AG04450 (cell line): ENCODE results near the gene GDPD3. TPM values are rescaled to one million over a fixed set of nuclear protein-coding genes. Genes with fewer than 3 reads are reported as not detected.

Experiments
- CTCF ChIA-PET: fragments of 300-600, 350-600 bp; formaldehyde crosslinking; extraction: SDS; loops from one replicate; lab custom pipeline; 2022; ENCODE audit warnings: antibody characterized with exemption, inconsistent platforms; lab: Charles Lee
- POLR2A ChIA-PET: fragments of 350-600 bp; formaldehyde crosslinking; extraction: SDS; loops from one replicate; lab custom pipeline; 2021; ENCODE audit warnings: antibody characterized with exemption, inconsistent platforms; lab: Yijun Ruan, JAX
- DNase-seq: peaks from one replicate; pipeline ENCODE4 v3.0.0-alpha.2; 2011; ENCODE audit warnings: low read depth, low spot score
- H3K27ac ChIP-seq: one replicate; pipeline ENCODE4 v1.5.1; 2012; ENCODE audit warnings: low read depth, low read length, control low read depth
- H3K27me3 ChIP-seq: one replicate; pipeline ENCODE4 v1.6.0; 2012; ENCODE audit warnings: low read length; ENCODE audit not compliant: control insufficient read depth, insufficient read depth
- H3K4me3 ChIP-seq: 2 replicates; pipeline ENCODE4 v1.5.1; 2011; ENCODE audit warnings: mild to moderate bottlenecking, low read depth, low read length, control low read depth
- H3K9me3 ChIP-seq: 2 replicates; pipeline ENCODE4 v1.5.1; 2012; ENCODE audit warnings: low read length; ENCODE audit not compliant: control insufficient read depth, insufficient read depth
- polyA plus RNA-seq: library from polyadenylated mRNA; depleted of rRNA; stranded (reverse); fragments of >200 nt; gene quantifications from 2 replicates; pipeline ENCODE4 v1.2.3, GENCODE V29; 2011; rRNA removed
- TF ChIP-seq, protein P1 (sequence below): IDR thresholded peaks from 2 replicates; pipeline ENCODE4 v1.5.1; 2011; ENCODE audit warnings: low read depth, low read length, control low read depth, inconsistent platforms

GDPD3 gene
- polyA plus RNA-seq, 1 experiment = 1.9 TPM

- DNase-seq = no peak
- TF ChIP-seq, protein P1, sequence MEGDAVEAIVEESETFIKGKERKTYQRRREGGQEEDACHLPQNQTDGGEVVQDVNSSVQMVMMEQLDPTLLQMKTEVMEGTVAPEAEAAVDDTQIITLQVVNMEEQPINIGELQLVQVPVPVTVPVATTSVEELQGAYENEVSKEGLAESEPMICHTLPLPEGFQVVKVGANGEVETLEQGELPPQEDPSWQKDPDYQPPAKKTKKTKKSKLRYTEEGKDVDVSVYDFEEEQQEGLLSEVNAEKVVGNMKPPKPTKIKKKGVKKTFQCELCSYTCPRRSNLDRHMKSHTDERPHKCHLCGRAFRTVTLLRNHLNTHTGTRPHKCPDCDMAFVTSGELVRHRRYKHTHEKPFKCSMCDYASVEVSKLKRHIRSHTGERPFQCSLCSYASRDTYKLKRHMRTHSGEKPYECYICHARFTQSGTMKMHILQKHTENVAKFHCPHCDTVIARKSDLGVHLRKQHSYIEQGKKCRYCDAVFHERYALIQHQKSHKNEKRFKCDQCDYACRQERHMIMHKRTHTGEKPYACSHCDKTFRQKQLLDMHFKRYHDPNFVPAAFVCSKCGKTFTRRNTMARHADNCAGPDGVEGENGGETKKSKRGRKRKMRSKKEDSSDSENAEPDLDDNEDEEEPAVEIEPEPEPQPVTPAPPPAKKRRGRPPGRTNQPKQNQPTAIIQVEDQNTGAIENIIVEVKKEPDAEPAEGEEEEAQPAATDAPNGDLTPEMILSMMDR = no peak
- H3K4me3 ChIP-seq = peak overlapping the region; percentile 74
- ChIA-PET POLR2A (no interaction called here), CTCF (interaction anchor here (1.2 kb wide), 1 partner anchor 8 kb away, joined by 4 read pairs; no protein-coding TSS in a partner anchor)
- H3K27ac ChIP-seq = peak overlapping the region; percentile 96
- no peaks in the 10 kb centered on the region for H3K27me3 ChIP-seq
- H3K9me3 ChIP-seq = peaks cover 6% of the 10 kb centered on the region; the same call in 1 of the 2 replicates
These were observed 50.0 kb downstream of the GDPD3 start for GRCh38 chr16:30063278-30063892.

DNA sequence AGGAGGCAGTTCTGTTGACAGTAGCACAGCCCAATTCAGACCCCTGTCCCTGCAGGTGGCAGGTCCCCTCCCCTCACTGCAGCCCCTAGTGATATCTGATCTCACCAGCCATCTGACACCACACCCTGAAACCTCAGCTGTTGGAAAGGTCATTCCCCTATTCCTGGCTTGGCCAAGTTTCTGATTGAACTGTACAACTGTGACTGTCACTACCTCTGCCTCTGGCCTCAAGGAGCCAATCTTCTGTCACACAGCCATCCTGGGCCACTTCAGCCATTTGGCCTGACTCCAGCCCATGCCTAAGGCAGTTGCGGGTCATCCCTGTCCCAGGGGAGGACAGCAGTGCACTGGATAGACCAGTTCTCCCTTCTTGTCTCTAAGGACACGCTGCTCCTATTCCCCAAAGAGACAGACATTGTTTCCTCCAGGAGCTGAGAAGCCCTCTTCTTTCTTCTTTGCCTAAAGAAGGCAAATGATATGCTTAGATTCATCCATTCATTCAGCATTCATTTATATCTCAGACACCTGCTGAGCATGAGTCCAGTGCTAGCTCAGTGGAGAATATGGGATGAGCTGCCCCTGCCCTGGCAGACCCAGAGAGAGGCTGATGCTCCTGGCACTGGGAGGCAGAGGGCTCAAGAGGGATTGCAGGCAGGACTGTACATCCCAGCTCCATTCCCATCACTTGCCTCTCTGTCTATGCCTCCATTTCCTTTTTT, 52.3 kb downstream of the GDPD3 start:
- CTCF ChIA-PET = no interaction called here
- H3K27ac ChIP-seq = no peak overlapping the region
- POLR2A ChIA-PET = no interaction called here

GRCh38 chr16:30060346-30060745, 53.0 kb downstream of the GDPD3 start:
- Histone ChIP-seq H3K9me3 (no peaks in the 10 kb centered on the region), H3K27me3 (no peaks in the 10 kb centered on the region), H3K27ac (no peak overlapping the region), H3K4me3 (no peak overlapping the region)
- POLR2A ChIA-PET = no interaction called here
- no peak for DNase-seq
- TF ChIP-seq, protein P1 = no peak
- CTCF ChIA-PET = no interaction called here

More for the DNA sequence above, 52.3 kb downstream of the GDPD3 start:
- Histone ChIP-seq H3K4me3 (no peak overlapping the region), H3K27me3 (no peaks in the 10 kb centered on the region), H3K9me3 (peaks cover 4% of the 10 kb centered on the region; the same call in 1 of the 2 replicates)
- TF ChIP-seq, protein P1 = no peak
- DNase-seq = no peak

- no peak overlapping the region for H3K4me3 ChIP-seq
- ChIA-PET CTCF (interaction anchor here (0.6 to 1.6 kb wide), 6 partner anchors 9 to 377 kb away, joined by 3 to 6 read pairs (median 4); partner anchors contain the start of genes ALDOA and TBX6), POLR2A (interaction anchor here (2.5 kb wide), 1 partner anchor 10 kb away, joined by 19 read pairs; the partner anchor contains the start of gene ALDOA)
- no peaks in the 10 kb centered on the region for H3K27me3 ChIP-seq
- no peak overlapping the region for H3K27ac ChIP-seq
- DNase-seq = no peak
- H3K9me3 ChIP-seq = no peaks in the 10 kb centered on the region; the same call in 1 of the 2 replicates
- TF ChIP-seq, protein P1 = peak; percentile 46; the same call in 1 of the 2 replicates
These were observed 58.3 kb downstream of the GDPD3 start for GRCh38 chr16:30054959-30055553.

Other genes with a start within 250 kb of the GDPD3 start
- 5.0 and 6.8 TPM in 2 replicates for gene SEZ6L2, start 214.0 kb downstream of the GDPD3 start, polyA plus RNA-seq
- gene ASPHD1, start 213.0 kb downstream of the GDPD3 start, polyA plus RNA-seq = 3.5 and 4.6 TPM in 2 replicates
- 7.4 and 8.8 TPM in 2 replicates for gene KCTD13, start 187.3 kb downstream of the GDPD3 start, polyA plus RNA-seq
- 88.6 and 107 TPM in 2 replicates for gene TMEM219, start 151.5 kb downstream of the GDPD3 start, polyA plus RNA-seq
- gene TAOK2, start 139.7 kb downstream of the GDPD3 start, polyA plus RNA-seq = 16.9 and 18.2 TPM in 2 replicates
- 2.5 and 3.8 TPM in 2 replicates for gene HIRIP3, start 117.9 kb downstream of the GDPD3 start, polyA plus RNA-seq
- gene INO80E, start 117.3 kb downstream of the GDPD3 start, polyA plus RNA-seq = 27.3 and 27.5 TPM in 2 replicates
- 0.22 and 0.46 TPM in 2 replicates for gene DOC2A, start 102.5 kb downstream of the GDPD3 start, polyA plus RNA-seq
- not detected in 2 replicates for gene C16orf92, start 90.3 kb downstream of the GDPD3 start, polyA plus RNA-seq
- not detected in 2 replicates for gene TLCD3B, start 82.3 kb downstream of the GDPD3 start, polyA plus RNA-seq
- 631 and 806 TPM in 2 replicates for gene ALDOA, start 47.8 kb downstream of the GDPD3 start, polyA plus RNA-seq
- 112 and 140 TPM in 2 replicates for gene PPP4C, start 37.5 kb downstream of the GDPD3 start, polyA plus RNA-seq
- gene TBX6, start 21.6 kb downstream of the GDPD3 start, polyA plus RNA-seq = not detected in 2 replicates
- 15.6 and 23.1 TPM in 2 replicates for gene YPEL3, start 17.3 kb downstream of the GDPD3 start, polyA plus RNA-seq
- 82.5 and 91.7 TPM in 2 replicates for gene MAPK3, start 9.7 kb upstream of the GDPD3 start, polyA plus RNA-seq
- gene CORO1A, start 70.1 kb upstream of the GDPD3 start, polyA plus RNA-seq = 2.9 and 4.2 TPM in 2 replicates
- gene BOLA2B, start 80.1 kb upstream of the GDPD3 start, polyA plus RNA-seq = 17.5 and 38.2 TPM in 2 replicates
- 3.8 and 13.4 TPM in 2 replicates for gene SLX1A, start 80.3 kb upstream of the GDPD3 start, polyA plus RNA-seq
- 7.3 and 8.5 TPM in 2 replicates for gene SULT1A3, start 85.7 kb upstream of the GDPD3 start, polyA plus RNA-seq
- 0.83 and 1.7 TPM in 2 replicates for gene NPIPB13, start 134.9 kb upstream of the GDPD3 start, polyA plus RNA-seq
- gene CD2BP2, start 241.8 kb upstream of the GDPD3 start, polyA plus RNA-seq = 48.9 and 49.5 TPM in 2 replicates